Memory B cell (primary cell): ENCODE results near the gene BEGAIN.

Source experiments
- ATAC-seq: fragments of 150-1000 bp; cut with Tn5 transposase; 2 replicates; pipeline ENCODE4 v1.10.0; 2021; ENCODE audit warnings: low read depth, mild to moderate bottlenecking, moderate library complexity
- DNase-seq, 2 donors: peaks; one replicate each; pipeline ENCODE4 v3.0.0; 2022; ENCODE audit warnings: low spot score in 2 of 2
- H3K27ac Mint-ChIP-seq: one replicate; pipeline ENCODE4 v1.8.0; 2022; ENCODE audit warnings: mild to moderate bottlenecking, moderate library complexity, mixed read lengths
- H3K27me3 Mint-ChIP-seq: one replicate; pipeline ENCODE4 v1.8.0; 2022; ENCODE audit warnings: mixed read lengths
- H3K36me3 Mint-ChIP-seq: one replicate; pipeline ENCODE4 v1.8.0; 2022; ENCODE audit warnings: mild to moderate bottlenecking, mixed read lengths
- H3K4me1 Mint-ChIP-seq: one replicate; pipeline ENCODE4 v1.8.0; 2022; ENCODE audit warnings: mixed read lengths
- H3K4me3 Mint-ChIP-seq: one replicate; pipeline ENCODE4 v1.8.0; 2022; ENCODE audit warnings: mild to moderate bottlenecking, moderate library complexity, mixed read lengths
- H3K9me3 Mint-ChIP-seq: one replicate; pipeline ENCODE4 v1.8.0; 2022; ENCODE audit warnings: mixed read lengths

The BEGAIN gene

GRCh38 chr14:100541621-100542560 is 45.3 kb downstream of the BEGAIN start:
- no peak overlapping the region for H3K27ac Mint-ChIP-seq
- DNase-seq (no peak), ATAC-seq (no peak)
- peaks cover 2% of the 10 kb centered on the region for H3K4me1 Mint-ChIP-seq
- no peaks in the 10 kb centered on the region for H3K9me3 Mint-ChIP-seq
- no peaks in the 10 kb centered on the region for H3K27me3 Mint-ChIP-seq
- no peaks in the 10 kb centered on the region for H3K36me3 Mint-ChIP-seq
- H3K4me3 Mint-ChIP-seq = no peak overlapping the region

DNA sequence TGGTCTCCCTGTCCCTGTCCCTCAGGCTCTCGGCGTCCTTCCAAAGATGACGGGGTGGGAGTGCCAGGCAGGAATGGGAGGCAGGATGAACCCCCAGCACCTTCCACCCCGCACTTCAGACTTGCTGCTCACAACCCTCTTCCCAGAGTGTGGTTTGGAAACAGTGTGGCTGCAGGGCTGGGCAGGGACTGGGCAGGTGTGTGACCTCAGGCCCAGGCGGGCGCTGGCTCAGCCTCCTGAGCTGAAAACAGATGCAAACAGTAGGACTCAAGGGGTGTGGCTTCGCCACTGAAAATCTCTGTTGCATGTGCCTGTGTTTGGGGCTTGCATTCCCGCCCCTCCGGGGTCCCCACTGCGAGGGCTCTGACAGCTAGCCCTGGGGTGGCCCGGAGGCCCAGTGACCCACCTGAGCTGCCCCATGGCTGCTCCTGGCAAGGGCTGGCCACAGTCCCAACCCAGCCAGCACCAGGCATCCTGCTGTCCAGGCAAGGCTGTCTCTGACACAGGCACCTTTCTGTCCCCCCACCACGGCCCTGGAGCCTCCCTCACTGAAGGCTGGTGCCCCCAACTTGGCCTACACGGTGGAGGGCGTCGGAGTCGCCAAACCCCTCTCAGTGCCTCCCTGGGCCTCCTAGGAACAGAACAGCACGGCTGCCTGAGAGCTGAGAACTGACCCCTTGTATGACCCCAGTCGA is 46.1 kb downstream of the BEGAIN start:
- Mint-ChIP-seq H3K9me3 (no peaks in the 10 kb centered on the region), H3K4me3 (no peak overlapping the region), H3K36me3 (peaks cover 2% of the 10 kb centered on the region), H3K4me1 (no peaks in the 10 kb centered on the region), H3K27ac (no peak overlapping the region), H3K27me3 (no peaks in the 10 kb centered on the region)
- no peak for ATAC-seq
- DNase-seq = no peak

GRCh38 chr14:100540141-100540925 is 46.9 kb downstream of the BEGAIN start:
- no peaks in the 10 kb centered on the region for H3K27me3 Mint-ChIP-seq
- H3K36me3 Mint-ChIP-seq = peaks cover 2% of the 10 kb centered on the region
- H3K9me3 Mint-ChIP-seq = no peaks in the 10 kb centered on the region
- DNase-seq = no peak
- H3K4me1 Mint-ChIP-seq = no peaks in the 10 kb centered on the region
- no peak for ATAC-seq
- no peak overlapping the region for H3K4me3 Mint-ChIP-seq
- H3K27ac Mint-ChIP-seq = no peak overlapping the region

GRCh38 chr14:100539766-100540140 is 47.5 kb downstream of the BEGAIN start:
- Mint-ChIP-seq H3K36me3 (peaks cover 2% of the 10 kb centered on the region), H3K9me3 (no peaks in the 10 kb centered on the region), H3K4me1 (no peaks in the 10 kb centered on the region), H3K4me3 (no peak overlapping the region), H3K27ac (no peak overlapping the region), H3K27me3 (no peaks in the 10 kb centered on the region)
- ATAC-seq (no peak), DNase-seq (no peak)

- DNase-seq = no peak
- Mint-ChIP-seq H3K4me1 (no peaks in the 10 kb centered on the region), H3K4me3 (no peak overlapping the region), H3K9me3 (no peaks in the 10 kb centered on the region), H3K36me3 (peaks cover 2% of the 10 kb centered on the region), H3K27me3 (no peaks in the 10 kb centered on the region), H3K27ac (no peak overlapping the region)
- ATAC-seq = no peak
Measured at GRCh38 chr14:100539003-100539660, 48.1 kb downstream of the BEGAIN start.

GRCh38 chr14:100538351-100539002 is 48.7 kb downstream of the BEGAIN start:
- Mint-ChIP-seq H3K9me3 (no peaks in the 10 kb centered on the region), H3K36me3 (peaks cover 2% of the 10 kb centered on the region), H3K4me3 (no peak overlapping the region), H3K27ac (no peak overlapping the region), H3K27me3 (no peaks in the 10 kb centered on the region), H3K4me1 (no peaks in the 10 kb centered on the region)
- DNase-seq (no peak), ATAC-seq (no peak)

DNA sequence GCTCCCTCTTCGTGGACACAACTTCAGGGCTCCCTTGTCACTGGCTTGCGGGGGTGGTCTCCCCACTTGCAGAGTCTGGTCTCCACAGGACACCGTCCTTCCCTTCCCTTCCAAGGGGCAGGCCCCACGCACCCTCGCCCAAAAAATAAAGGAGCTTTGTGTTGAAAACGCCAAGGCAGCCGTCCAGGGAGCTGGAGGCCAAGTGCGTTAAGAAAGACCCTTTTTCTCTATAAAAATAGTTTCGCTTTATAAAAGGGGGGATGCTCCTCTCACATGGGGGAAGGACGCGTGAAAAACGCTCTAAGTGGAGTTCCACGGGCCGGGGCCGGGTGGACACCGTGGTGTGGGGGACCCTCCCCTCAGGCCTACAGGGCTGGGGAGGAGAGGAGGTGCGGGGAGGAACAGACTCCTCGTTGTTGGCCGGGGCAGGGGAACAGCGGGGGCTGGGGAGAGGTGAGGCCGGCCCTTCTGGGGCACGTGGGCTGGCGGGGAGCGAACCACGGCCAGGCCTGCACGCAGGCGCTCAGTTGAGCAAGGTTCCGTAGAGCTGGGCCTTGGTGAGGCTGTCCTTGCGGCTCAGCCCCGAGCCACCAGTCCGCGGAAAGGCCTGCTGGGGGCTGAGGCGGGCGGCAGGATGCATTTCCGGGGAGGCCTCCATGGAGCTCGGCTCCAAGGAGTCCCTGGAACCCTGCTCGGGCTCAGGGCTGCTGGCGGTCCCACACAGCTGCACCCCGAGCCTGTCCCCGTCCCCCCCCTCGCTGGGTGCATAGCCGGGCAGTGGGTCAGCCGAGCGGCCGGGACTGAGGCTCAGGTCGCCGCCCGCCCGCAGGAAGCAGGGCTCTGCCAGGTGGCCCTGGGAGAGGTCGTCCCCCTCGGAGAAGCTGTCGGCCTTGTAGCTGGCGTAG is 49.5 kb downstream of the BEGAIN start:
- H3K4me1 Mint-ChIP-seq = no peaks in the 10 kb centered on the region
- no peak overlapping the region for H3K27ac Mint-ChIP-seq
- peaks cover 2% of the 10 kb centered on the region for H3K36me3 Mint-ChIP-seq
- no peak for DNase-seq
- H3K27me3 Mint-ChIP-seq = no peaks in the 10 kb centered on the region
- ATAC-seq = no peak
- H3K4me3 Mint-ChIP-seq = no peak overlapping the region
- no peaks in the 10 kb centered on the region for H3K9me3 Mint-ChIP-seq

DNA sequence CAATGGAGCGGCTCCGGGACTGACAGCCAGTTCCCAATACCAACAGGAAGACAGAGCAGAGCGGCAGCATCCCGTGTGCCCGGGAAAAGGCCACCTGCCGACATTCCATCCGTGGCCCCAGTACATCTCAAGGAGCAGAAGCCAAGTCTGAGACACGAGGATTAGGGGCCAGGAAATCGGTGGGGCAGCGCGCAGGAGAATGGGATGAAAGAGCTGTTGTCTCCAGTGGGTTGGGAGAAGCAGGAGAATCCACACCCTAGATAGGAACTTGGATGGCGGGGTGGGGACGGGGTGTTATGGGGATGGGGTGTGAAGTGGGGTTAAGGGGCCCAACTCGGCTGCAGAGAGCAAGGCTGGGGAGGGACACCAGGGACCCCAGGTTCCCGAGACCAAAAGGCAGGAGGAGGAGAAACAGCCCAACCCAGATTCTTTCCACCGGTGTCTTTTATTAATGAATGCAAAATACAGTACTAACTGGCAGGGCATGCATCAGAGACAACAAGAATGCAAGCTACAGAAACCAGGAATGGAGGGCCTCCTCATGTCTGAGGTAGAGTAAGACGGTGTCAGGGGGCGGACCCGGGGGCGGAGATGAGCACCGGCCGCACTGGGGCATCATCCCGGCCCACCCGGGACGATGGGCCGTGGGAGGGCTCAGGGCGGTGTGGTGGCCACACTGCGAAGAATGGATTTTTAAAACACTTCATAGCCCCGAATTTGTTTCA is 50.3 kb downstream of the BEGAIN start:
- H3K36me3 Mint-ChIP-seq = peaks cover 2% of the 10 kb centered on the region
- no peaks in the 10 kb centered on the region for H3K4me1 Mint-ChIP-seq
- ATAC-seq (no peak), DNase-seq (no peak)
- no peaks in the 10 kb centered on the region for H3K27me3 Mint-ChIP-seq
- no peak overlapping the region for H3K27ac Mint-ChIP-seq
- H3K9me3 Mint-ChIP-seq = no peaks in the 10 kb centered on the region
- H3K4me3 Mint-ChIP-seq = no peak overlapping the region

DNA sequence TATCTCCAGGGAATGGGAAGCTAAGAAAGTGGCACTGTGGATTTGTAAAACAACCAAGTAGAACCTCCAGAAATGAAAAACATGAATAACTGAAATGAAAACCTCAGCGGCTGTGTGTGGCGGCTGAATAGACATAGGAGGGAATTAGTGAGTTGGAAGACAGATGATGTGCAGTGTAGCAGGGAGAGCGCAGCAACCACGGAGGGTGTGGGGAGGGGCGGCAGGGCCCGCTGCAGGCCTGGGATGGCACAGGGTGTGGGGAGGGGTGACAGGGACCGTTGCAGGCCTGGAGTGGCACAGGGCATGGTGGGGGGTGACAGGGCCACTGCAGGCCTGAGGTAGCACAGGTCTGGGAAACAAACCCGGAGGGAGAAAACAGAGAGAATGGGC is 51.1 kb downstream of the BEGAIN start:
- H3K4me1 Mint-ChIP-seq = no peaks in the 10 kb centered on the region
- DNase-seq (peak in 1 of 2 donors; percentile 2), ATAC-seq (no peak)
- H3K27ac Mint-ChIP-seq = no peak overlapping the region
- H3K36me3 Mint-ChIP-seq = peaks cover 2% of the 10 kb centered on the region
- H3K4me3 Mint-ChIP-seq = no peak overlapping the region
- no peaks in the 10 kb centered on the region for H3K27me3 Mint-ChIP-seq
- no peaks in the 10 kb centered on the region for H3K9me3 Mint-ChIP-seq

DNA sequence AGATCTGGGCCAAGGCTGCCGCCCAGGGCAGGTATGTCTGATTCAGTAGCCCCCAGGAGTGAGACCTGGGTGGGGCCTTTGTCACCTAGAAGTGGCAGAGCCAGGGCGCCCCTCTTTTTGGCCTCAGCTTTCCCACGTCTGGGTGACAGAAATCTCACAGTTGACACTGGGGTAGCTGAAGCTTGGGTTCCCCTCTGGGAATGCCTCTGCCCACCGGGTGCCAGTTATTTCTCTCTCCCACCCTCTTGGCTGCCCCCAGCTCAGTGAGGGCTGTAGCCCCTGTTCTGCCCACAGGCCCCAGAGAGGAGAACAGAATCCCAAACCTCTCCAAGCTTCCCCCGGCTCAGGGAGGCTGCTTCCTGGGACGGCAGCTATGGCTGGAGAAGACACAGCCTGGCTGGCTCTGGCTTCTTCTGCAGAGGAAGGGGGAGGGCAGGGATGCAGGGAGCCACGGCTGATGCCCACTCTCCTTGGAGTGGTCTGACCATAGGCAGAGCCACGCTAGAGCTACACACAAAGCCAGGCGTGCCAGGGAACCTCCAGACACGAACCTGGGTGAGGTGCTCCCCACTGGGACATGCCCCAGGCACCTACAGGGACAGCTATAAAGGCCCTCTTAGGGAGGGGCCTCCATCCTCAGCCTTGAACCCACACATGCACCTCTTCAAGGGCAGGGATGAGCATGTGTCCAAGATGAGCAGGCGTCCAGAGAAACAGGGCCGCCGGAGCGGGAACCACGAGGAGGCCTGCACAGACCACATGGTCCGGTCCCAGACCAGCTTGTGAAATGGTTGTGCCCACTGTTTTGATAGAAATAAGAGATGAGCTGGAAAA is 51.7 kb downstream of the BEGAIN start:
- no peaks in the 10 kb centered on the region for H3K27me3 Mint-ChIP-seq
- no peak overlapping the region for H3K27ac Mint-ChIP-seq
- no peaks in the 10 kb centered on the region for H3K4me1 Mint-ChIP-seq
- no peak overlapping the region for H3K4me3 Mint-ChIP-seq
- H3K36me3 Mint-ChIP-seq = peaks cover 2% of the 10 kb centered on the region
- no peaks in the 10 kb centered on the region for H3K9me3 Mint-ChIP-seq
- peak in 1 of 2 donors; percentile 6 for DNase-seq
- no peak for ATAC-seq

DNA sequence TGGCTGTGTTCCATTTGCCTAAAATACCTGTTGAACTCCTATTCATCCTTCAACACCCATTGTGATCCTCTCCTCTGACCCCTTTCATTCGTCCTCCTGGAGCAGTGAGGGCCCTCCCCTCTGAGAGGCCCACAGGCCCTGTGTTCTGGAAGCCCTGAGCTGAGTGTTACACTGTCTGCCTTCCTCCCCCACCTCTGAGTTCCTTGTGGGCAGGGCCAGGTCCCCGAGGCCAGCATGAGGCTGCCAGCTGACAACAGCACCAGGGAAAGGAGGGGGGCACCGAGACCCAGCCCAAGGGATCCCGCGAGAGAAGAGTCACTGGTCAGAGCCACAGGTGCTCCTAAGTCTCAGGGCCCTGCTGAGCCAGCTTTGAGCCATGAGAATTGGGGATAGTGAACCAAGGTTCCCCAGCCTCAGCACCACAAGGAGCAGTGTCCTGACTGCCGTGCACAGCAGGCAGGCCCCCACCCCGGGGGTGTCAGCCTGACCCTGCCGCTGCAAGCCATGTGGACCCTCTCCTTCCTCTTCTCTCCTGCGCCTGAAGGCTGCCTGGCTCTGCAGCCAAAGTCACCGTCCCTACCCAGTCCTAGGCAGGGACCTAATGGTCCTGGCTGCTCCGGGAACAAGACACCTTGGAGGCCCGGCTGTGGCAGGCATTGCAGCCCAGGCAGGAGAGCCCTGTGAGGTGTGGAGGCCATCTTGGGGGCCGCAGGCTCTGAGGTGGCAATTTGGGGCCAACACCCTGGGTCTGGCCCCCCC is 52.5 kb downstream of the BEGAIN start:
- H3K27me3 Mint-ChIP-seq = no peaks in the 10 kb centered on the region
- DNase-seq = peak in 1 of 2 donors; percentile 7
- ATAC-seq = no peak
- no peak overlapping the region for H3K27ac Mint-ChIP-seq
- H3K4me3 Mint-ChIP-seq = no peak overlapping the region
- no peaks in the 10 kb centered on the region for H3K4me1 Mint-ChIP-seq
- H3K9me3 Mint-ChIP-seq = no peaks in the 10 kb centered on the region
- H3K36me3 Mint-ChIP-seq = peaks cover 2% of the 10 kb centered on the region
